GM18858 (cell line): ENCODE measurements around the gene VAMP8.
"Not testable (repeated sequence)": the region's sequence is repeated elsewhere in the genome, so short reads cannot be mapped to it uniquely, and the experiment has no call there.

Experiments
- ATAC-seq: cut with Tn5 transposase; IDR thresholded peaks from one replicate; pipeline ENCODE4 v1.9.1; 2021; ENCODE audit not compliant: unreplicated experiment

VAMP8 gene

DNA sequence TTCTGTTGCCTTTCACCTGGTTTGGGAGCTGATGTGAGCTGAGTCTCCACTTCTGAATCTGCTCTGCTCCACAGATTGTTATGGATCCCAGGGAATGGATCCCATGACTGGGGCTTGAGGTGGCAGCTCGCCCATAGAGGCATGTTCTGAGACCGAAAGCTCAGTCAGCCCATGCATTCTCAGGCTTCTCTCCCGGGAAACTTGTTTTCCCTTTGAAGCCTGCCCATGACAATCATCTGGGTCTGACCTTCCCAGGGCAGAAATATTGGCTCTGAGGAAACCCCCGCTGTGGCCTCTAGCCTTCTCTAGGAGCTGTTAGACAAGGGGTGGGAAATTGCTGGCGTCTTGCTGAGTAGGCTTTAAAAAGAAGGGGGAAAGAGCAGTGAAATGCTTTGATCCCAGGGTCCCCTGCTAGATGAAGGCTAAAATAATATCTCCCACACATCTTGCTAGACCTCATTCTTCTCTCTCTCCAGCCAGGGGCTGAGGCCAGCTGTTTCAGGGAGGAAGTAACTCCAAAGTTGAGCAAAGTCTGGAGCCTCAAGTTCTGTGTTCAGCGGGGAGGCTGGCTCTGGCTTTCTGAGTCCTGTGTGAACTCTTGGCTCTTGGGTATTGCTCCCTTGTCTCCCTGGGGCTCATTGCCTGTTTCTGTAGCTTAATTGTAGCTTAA is 2.0 kb downstream of the VAMP8 start:
- ATAC-seq, result no peak

DNA sequence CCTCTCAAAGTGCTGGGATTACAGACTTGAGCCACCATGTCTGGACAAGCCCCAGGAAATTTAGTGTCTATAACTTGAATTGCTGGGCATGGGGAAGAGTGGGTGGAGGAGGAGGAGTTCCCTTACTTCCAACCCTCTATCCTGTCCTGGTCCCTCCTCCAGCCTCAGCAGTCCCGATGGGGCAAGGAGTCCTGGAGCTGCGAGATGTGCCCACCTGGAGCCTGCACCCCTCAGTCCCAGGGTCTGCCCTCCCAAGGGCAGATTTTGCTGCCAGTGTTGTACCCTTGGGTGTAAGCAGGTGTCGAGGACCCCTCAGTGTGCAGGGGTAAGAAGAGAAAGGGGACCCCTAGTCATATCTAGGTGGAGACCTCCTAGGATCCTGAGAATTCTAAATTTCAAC is 2.8 kb downstream of the VAMP8 start:
- no peak for ATAC-seq

DNA sequence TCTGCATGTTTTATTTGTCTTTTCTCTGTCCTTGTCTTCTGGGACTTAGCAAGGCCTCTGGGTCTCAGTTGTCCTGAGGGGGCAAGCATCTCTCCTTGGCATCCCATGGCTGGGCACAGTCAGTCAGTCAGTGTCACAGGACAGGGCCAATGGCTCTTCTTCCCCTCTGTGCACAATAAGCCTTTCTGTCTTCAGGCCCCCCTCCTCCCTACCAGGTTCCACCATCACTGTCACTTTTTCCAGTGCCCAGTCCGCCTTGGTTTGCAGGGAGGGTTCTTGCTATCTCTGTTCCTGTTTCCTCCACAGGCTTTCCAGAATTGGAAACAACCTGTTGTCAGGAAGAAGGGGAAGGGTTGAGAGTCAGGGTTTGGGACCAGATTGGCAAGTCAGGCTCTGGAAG is 5.1 kb downstream of the VAMP8 start:
- no peak for ATAC-seq

DNA sequence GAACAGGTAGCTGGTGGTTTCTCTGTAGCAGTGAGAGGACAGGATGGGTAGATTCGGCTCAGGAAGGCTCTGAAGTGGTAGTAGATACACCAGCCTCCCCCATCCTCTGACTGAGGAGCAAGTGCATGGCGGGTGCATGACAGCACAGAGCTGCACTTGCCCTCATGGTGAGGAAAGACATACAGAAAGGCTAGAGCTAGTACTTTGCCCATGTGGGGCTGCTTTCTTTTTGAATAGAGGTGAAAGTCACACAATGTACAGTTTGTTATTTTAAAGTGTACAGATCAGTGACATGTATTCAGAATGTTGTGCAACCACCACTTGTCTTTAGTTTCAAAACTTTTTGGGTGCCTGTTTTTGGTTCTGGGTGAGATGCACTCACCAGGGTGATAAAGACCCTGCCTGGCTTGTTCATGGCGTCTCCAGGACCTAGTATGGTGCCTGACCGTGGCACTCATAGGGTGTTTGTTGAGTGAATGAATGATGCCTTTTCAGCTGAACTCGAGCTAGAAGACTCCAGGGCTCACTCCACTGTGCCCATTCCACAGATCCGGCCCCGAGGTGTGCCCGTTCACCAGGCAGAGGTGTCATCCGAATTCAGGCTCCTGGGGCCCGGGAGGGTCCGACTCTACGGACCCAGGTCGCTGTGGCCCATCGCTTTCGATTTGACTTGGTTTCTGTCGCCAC is 6.4 kb downstream of the VAMP8 start:
- no peak for ATAC-seq

- no peak for ATAC-seq
Measured at GRCh38 chr2:85584354-85584856, 7.0 kb downstream of the VAMP8 start, which contains the start of gene VAMP5. TSS of gene VAMP5 (plus strand) at chr2:85584431. CDS start at chr2:85584491, 60 bp downstream.

DNA sequence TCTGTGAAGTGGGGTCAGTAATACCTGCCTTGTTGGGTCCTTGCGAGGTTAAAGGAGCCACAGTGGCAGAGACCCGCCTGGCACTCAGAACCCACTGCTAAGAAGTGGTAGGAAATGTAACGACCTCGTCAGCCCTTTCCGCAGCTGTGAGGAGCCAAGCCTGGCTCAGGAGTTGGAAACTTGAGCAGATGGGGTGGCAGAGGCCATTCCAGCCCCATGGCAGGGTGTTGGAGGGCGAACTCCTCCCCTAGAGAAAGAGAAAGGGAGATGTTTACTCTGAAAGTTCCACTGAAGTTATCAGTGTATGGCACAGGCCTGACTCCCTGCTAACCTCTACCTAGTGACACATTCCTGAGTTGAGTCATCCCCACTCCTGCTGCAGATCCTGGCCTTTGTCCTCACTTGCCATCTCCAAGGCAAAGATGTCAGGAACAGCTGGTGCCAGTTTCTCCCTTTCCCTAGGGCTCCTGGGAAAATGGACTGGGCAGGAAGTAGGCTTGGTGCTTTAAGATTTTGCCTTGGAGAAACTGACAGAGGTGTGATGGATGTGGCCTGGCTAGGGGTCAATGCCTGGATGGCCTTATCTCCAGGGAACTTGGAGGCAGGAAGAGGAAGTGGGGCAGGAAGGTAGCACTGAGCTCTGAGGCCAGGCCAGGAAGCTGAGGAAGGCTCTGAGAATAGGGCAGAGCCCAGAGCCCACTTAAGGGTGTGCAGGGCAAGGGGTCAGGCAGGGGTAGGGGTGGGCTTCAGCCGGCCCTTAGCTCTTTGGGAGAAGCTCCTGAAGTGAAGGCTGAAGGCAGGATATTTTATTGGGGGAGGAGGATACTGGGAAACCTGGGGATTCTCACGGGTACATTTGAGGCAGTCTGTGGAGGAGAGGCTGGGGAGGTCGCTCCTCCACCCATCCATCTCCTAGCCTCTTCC is 7.7 kb downstream of the VAMP8 start:
- ATAC-seq, result peak; percentile 40

GRCh38 chr2:85585781-85586105 is 8.4 kb downstream of the VAMP8 start:
- no peak for ATAC-seq

DNA sequence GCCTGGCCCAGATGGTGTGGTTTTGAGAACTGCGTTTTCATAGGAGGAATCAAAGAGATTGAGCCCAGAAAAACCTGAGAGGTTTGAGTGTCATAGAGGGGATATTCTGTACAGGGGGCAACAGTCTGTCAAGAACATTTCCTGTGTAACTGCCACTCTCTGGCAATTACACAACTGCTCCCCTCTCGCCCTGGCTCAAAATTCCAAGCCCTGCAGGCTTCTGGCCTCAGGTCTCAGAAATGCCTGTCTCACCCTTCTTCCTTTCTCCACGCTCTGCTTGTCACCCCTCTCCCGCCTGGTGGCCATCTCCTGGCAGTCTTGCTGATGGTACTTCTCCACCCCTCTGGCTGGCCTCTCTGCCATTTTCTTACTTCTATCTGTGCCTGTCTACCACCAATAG is 10.8 kb downstream of the VAMP8 start:
- ATAC-seq, result no peak

GRCh38 chr2:85588645-85589044 is 11.3 kb downstream of the VAMP8 start:
- ATAC-seq, result no peak

DNA sequence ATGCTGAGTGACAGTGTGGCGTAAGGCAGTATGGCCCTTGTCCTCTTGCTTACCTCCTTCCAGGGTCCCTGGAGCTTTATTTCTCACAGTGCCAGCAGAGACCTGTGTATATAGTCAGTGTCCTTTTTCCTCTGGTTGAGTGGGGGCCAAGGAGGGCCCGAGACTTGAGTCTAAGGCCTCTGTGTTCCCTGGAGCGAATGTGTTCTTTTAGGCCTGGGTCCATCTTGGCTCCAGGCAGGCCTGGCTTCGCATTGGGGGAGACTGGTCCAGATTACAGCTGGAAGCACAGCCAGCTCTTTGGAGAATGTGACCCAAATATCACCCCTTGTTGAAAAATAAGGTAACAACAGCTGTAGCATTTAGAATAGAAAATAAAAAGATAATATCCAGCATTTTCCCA is 11.8 kb downstream of the VAMP8 start:
- no peak for ATAC-seq

- ATAC-seq, result no peak
Measured at GRCh38 chr2:85589982-85590791, 12.8 kb downstream of the VAMP8 start.

GRCh38 chr2:85590950-85591349 is 13.6 kb downstream of the VAMP8 start:
- ATAC-seq, result no peak

- no peak for ATAC-seq
Measured at GRCh38 chr2:85591563-85591962, 14.2 kb downstream of the VAMP8 start.

DNA sequence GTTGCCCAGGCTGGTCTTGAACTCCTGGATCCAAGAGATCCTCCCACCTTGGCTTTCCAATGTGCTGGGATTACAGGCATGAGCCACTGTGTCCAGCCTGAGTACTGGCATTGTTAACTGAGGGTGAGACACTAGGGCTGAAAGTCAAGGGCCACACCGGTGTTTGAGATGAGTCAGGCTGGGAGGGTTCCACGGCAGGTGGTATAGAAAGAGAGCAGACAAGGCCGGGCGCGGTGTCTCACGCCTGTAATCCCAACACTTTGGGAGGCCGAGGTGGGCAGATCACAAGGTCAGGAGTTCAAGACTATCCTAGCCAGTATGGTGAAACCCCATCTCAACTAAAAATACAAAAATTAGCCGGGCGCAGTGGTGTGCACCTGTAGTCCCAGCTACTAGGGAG is 14.9 kb downstream of the VAMP8 start:
- ATAC-seq, result not testable (repeated sequence)

- no peak for ATAC-seq
Measured at GRCh38 chr2:85593023-85593422, 15.6 kb downstream of the VAMP8 start.

DNA sequence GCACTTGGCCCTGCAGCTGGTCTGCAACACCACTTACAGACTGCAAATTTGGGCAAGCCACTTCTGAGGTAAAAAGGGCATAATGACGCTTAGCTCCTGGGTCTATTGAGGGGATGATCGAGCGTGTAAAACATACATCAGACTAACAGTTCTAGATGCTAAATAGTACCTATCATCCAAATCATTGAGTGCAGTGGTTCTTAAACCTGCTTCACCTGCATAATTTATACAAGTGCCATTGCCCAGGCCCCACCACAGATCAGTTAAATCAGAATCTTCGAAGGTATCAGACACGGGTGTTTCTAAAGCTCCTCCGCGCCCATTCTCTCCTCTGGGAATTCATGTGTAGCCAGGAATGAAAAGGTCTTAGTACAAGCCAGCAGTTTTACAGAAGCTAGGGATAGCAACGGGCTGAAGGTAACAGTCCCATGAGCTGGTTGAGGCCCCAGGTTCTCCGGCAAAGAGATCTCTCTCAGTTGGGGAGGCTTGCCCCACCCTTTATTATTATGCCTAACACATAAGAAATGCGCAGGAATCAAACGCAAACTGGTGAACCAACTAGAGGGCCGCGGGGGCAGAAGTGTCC is 17.4 kb downstream of the VAMP8 start:
- no peak for ATAC-seq

DNA sequence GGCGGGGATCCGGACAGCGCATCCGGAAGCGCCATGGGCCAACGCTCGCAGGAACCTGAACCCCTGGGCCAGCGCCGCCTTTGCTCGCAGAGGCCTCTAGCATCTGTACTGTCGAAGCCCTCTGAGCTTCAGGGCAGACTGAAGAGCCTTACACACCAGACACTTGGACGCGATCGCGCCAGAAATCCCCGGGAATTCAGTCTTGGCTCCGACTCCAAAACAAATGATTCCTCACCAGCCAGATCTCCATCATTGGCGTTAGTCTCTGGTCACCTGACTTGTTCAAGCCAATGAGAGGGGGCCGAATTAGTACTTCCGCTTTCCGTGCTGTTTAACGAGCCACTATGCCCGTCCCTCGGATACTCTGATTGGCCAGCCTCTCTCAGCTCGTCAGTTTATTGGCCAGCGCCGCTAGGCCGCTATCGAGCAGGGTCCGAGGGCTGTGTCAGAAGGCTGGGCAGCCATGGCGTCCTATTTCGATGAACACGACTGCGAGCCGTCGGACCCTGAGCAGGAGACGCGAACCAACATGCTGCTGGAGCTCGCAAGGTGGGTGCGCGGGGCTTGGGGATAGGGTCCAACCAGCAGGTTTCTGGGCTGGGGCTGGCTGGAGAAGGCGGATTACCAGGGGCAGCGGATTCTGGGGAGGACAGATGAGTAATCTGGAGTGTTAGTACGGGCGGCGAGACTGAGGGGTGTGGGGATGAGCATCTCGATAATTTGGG is 18.1 kb downstream of the VAMP8 start, which contains the start of gene RNF181:
RNF181 (plus strand) TSS at position 445 of the 725 bp plus-strand sequence; CDS start at position 464, 19 bp downstream.
- peak; percentile 99 for ATAC-seq

DNA sequence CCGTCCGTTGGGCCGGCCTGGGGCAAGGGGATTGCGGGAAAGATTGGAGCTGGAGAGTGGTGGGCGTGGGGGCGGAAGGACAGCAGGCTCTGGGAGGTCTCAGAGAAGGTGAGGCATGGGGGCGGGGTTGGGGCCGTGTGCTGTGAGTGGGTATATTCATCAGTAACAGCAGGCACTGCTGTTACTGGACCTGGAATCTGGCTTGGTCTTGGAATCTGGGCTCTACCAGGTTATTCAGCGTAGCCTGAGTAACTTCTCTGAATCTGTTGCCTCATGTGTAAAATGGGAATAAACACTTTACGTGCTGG is 18.6 kb downstream of the VAMP8 start:
- no peak for ATAC-seq

DNA sequence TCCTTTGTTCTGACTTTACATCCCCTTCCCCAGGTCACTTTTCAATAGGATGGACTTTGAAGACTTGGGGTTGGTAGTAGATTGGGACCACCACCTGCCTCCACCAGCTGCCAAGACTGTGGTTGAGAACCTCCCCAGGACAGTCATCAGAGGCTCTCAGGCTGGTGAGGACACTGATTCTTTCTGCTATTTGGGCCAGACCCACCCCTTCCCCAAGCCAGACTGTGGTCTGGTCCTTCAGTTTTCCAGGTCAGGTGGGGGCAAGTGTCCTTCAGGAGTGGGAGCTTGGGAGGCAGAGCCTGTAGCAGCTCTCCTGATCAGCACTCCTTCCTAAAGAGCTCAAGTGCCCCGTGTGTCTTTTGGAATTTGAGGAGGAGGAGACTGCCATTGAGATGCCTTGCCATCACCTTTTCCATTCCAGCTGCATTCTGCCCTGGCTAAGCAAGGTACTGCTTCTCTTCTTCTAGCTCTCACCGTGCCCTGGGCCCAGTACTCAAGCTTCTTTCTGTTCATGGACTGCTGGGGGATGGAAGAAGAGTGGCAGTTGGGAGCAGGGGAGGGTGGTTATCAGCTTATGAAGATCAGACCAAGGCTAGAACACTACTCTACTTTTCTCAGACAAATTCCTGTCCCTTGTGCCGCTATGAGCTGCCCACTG is 19.2 kb downstream of the VAMP8 start:
- ATAC-seq, result no peak
